Left lung (tissue), 10 donors: ENCODE measurements around the gene DBT. TPM values are rescaled to one million over a fixed set of nuclear protein-coding genes. Genes with fewer than 3 reads are reported as not detected.

Source experiments
- ATAC-seq: fragments of 200-7000 bp; cut with Tn5 transposase; one replicate; pipeline ENCODE4 v1.9.1; 2020; ENCODE audit warnings: moderate library complexity
- DNase-seq, 4 donors: peaks; one replicate each; pipeline ENCODE4 v3.0.0-alpha.2; 2013 to 2020
- H3K27ac ChIP-seq, 2 donors: fragments of 200-600 bp; sonication (generic) in 1 of 2; one replicate each; pipeline versions ENCODE4 v1.5.0 to v1.8.0; 2020 to 2021
- H3K27me3 ChIP-seq, 2 donors: fragments of 200-600 bp; sonication (generic) in 1 of 2; one replicate each; pipeline versions ENCODE4 v1.5.0 to v1.8.0; 2020 to 2021
- H3K36me3 ChIP-seq, 2 donors: fragments of 200-600 bp; sonication (generic) in 1 of 2; one replicate each; pipeline versions ENCODE4 v1.5.0 to v1.8.0; 2020 to 2021
- H3K4me1 ChIP-seq, 2 donors: fragments of 200-600 bp; one replicate each; pipeline ENCODE4 v1.8.0; 2021
- H3K4me3 ChIP-seq, 2 donors: fragments of 200-600 bp; sonication (generic) in 1 of 2; one replicate each; pipeline versions ENCODE4 v1.5.0 to v1.8.0; 2020 to 2021; ENCODE audit warnings: mild to moderate bottlenecking in 1 of 2
- H3K9me3 ChIP-seq, 2 donors: fragments of 200-600 bp; sonication (generic) in 1 of 2; one replicate each; pipeline versions ENCODE4 v1.5.0 to v1.8.0; 2020 to 2021
- intact Hi-C, 2 donors: fragments of 100-400 bp; cut with DNase I; formaldehyde crosslinking; loops; one replicate each; pipeline versions ENCODE4 v1.11.2 to v1.14.2; 2022
- polyA plus RNA-seq, 6 donors: library from polyadenylated mRNA; unstranded; fragments of 120-200 nt; gene quantifications; one replicate each; pipeline ENCODE4 v1.2.1, GENCODE V29; 2013; ENCODE audit not compliant: insufficient read length in 6 of 6
- total RNA-seq, 2 donors: library from RNA; stranded (reverse); fragmentation: NEBNext Ultra II Directional; extraction: Animal tissue kit (Norgen Biotek cat#: 25700); gene quantifications; one replicate each; pipeline ENCODE4 v1.2.1, GENCODE V29; 2021
- TF ChIP-seq, protein P1 (sequence below), 2 donors: fragments of 200-600 bp; sonication (generic) in 1 of 2; IDR thresholded peaks; one replicate each; pipeline versions ENCODE4 v1.5.0 to v1.8.0; 2021; ENCODE audit warnings: antibody characterized with exemption in 2 of 2
- donor health status: DM: no; HTN: yes; CAD: no.
- donor health status: DM: no; HTN: no; CAD: no.

The DBT gene
- total and polyA plus RNA-seq, 8 donors = 15.9 to 23.0 (median 19.8) TPM

DNA sequence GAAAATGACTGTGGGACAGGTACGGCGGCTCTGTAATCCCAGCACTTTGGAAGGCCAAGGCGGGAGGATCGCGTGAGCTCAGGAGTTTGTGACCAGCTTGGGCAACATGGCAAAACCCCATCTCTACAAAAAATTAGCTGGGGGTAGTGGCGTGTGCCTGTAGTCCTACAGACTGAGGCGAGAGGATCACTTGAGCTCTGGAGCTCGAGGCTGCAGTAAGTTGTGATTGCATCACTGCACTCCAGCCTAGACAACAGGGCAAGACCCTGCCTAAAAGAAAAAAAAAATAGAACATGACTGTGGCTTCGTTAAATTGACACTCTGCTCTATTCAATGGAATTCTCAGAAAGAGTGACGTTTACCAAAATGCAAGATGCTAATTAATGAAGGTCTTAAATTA, 3.9 kb upstream of the DBT start:
- intact Hi-C loops = no loop called here
- TF ChIP-seq, protein P1, sequence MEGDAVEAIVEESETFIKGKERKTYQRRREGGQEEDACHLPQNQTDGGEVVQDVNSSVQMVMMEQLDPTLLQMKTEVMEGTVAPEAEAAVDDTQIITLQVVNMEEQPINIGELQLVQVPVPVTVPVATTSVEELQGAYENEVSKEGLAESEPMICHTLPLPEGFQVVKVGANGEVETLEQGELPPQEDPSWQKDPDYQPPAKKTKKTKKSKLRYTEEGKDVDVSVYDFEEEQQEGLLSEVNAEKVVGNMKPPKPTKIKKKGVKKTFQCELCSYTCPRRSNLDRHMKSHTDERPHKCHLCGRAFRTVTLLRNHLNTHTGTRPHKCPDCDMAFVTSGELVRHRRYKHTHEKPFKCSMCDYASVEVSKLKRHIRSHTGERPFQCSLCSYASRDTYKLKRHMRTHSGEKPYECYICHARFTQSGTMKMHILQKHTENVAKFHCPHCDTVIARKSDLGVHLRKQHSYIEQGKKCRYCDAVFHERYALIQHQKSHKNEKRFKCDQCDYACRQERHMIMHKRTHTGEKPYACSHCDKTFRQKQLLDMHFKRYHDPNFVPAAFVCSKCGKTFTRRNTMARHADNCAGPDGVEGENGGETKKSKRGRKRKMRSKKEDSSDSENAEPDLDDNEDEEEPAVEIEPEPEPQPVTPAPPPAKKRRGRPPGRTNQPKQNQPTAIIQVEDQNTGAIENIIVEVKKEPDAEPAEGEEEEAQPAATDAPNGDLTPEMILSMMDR (IDR thresholded peaks at IDR 0.05) = no peak
- DNase-seq (no peak), ATAC-seq (no peak)
- Histone ChIP-seq H3K4me3 (no peak overlapping the region), H3K36me3 (no peaks in the 10 kb centered on the region), H3K27me3 (no peaks in the 10 kb centered on the region), H3K9me3 (no peaks in the 10 kb centered on the region), H3K27ac (no peak overlapping the region), H3K4me1 (peaks cover 4 to 15% of the 10 kb centered on the region in 2 donors)

DNA sequence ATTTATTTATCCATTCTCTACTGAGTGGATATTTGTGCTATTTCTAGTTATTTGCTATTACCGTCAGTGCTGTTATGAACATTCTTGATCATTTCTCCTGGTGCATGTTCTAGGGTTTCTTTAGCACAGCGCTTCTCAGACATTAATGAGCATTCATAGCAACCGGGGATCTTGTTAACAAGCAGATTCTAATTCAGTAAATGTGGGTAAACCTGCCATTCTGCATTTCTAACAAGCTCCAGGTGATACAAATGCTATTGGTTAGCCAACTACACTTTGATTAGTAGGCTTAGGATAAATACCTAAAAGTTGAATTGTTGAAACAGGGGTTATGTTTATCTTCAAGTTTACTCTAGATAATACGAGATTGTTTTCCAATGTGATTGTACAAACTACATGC, 3.3 kb upstream of the DBT start:
- ATAC-seq = no peak
- Histone ChIP-seq H3K4me1 (peaks cover 6 to 22% of the 10 kb centered on the region in 2 donors), H3K9me3 (no peaks in the 10 kb centered on the region), H3K27me3 (no peaks in the 10 kb centered on the region), H3K4me3 (no peak overlapping the region), H3K27ac (no peak overlapping the region), H3K36me3 (no peaks in the 10 kb centered on the region)
- intact Hi-C loops = no loop called here
- TF ChIP-seq, protein P1 (IDR thresholded peaks at IDR 0.05) = no peak
- no peak for DNase-seq

DNA sequence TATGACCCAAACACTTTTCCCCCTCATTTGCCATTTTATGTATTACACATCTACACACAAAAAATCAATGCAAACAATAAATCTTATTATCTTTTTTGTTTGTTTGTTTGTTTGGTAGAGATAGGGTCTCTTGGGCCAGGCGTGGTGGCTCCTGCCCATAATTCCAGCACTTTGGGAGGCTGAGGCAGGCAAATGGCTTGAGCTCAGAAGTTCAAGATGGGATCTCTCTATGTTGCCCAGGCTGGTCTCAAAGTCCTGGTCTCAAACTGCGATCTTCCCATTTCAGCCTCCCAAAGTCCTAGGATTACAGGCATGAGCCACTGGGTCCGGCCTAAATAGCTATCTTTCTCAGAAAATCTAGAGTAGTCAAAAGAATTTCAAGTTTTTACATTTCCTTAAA, 1.2 kb upstream of the DBT start:
- DNase-seq = no peak
- Histone ChIP-seq H3K4me3 (no peak overlapping the region), H3K27me3 (no peaks in the 10 kb centered on the region), H3K9me3 (no peaks in the 10 kb centered on the region), H3K27ac (no peak overlapping the region), H3K36me3 (no peaks in the 10 kb centered on the region), H3K4me1 (peaks cover 6 to 22% of the 10 kb centered on the region in 2 donors)
- intact Hi-C loops = no loop called here
- TF ChIP-seq, protein P1 (IDR thresholded peaks at IDR 0.05) = no peak
- no peak for ATAC-seq

DNA sequence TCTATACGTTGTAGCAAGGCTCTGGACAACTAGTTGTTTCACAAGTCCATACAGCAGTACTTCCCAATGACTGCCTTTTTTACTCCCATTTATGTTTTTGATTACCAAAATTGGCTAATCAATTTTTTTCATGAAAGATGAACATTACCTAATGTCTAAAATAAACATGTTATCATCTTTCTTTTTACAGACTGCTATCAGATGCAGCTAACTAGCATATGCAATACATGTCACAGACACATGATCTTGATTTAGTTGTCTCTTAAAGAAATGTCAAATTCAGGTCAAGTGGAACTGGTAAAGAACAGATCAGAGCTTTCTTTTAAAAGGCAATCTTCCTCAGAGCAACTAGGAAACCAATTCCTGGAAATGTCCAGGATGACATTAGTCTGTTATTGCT, 630 bp upstream of the DBT start:
- DNase-seq = peak in 1 of 4 donors; percentile 12
- Histone ChIP-seq H3K27me3 (no peaks in the 10 kb centered on the region), H3K4me1 (peaks cover 6 to 22% of the 10 kb centered on the region in 2 donors), H3K36me3 (no peaks in the 10 kb centered on the region), H3K9me3 (no peaks in the 10 kb centered on the region), H3K27ac (peak overlapping the region in 1 of 2 donors; percentile 80), H3K4me3 (peak overlapping the region; percentile 60 to 85)
- no peak for ATAC-seq
- TF ChIP-seq, protein P1 (IDR thresholded peaks at IDR 0.05) = no peak
- intact Hi-C loops = no loop called here

DNA sequence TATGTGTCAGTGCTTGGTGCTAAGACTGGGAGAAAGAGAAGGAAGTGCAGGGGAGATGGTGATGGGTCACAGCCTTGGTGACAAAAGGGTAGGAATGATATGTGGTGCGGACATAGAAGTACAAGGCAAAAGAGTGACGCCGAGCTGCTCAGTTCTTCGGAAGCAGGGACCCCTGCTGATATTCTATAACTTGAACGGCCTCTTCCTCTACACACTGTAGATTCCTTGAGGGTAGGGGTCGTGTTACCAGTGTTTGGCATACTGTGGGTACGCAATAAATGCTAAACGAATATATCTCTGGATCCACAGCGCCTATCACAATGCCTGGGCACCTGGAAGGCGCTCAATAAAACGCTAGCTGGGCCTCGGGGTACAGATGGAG, 488 bp downstream of the DBT start:
- Histone ChIP-seq H3K27me3 (no peaks in the 10 kb centered on the region), H3K36me3 (no peaks in the 10 kb centered on the region), H3K9me3 (no peaks in the 10 kb centered on the region), H3K4me3 (peak overlapping the region; percentile 60 to 85), H3K4me1 (peaks cover 6 to 22% of the 10 kb centered on the region in 2 donors), H3K27ac (peak overlapping the region; percentile 71 to 80)
- DNase-seq (no peak), ATAC-seq (peak; percentile 18)
- intact Hi-C loops = no loop called here
- TF ChIP-seq, protein P1 (IDR thresholded peaks at IDR 0.05) = no peak
